ENCODE data around the gene PALB2.

DNA sequence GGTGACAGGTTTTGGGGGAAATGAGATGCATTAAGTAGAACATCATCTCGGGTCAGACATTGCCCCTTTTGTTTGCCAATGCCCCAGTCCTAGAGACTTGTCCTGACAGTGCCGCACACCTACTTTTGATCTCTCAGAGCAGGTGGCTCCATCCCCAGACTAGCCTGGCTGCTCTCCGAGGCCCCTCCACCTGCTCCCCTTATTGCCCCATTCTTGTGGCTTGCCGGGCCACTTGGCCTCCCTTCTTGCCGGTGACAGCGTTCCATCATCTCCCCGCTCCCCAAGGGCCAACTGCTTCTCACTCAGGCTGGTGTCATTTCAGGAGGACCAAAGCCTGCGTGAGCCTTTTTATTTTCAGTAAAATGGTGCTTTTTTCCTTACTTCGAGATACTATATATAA, 68.7 kb downstream of the PALB2 start:
- TF ChIP-seq, protein P1, sequence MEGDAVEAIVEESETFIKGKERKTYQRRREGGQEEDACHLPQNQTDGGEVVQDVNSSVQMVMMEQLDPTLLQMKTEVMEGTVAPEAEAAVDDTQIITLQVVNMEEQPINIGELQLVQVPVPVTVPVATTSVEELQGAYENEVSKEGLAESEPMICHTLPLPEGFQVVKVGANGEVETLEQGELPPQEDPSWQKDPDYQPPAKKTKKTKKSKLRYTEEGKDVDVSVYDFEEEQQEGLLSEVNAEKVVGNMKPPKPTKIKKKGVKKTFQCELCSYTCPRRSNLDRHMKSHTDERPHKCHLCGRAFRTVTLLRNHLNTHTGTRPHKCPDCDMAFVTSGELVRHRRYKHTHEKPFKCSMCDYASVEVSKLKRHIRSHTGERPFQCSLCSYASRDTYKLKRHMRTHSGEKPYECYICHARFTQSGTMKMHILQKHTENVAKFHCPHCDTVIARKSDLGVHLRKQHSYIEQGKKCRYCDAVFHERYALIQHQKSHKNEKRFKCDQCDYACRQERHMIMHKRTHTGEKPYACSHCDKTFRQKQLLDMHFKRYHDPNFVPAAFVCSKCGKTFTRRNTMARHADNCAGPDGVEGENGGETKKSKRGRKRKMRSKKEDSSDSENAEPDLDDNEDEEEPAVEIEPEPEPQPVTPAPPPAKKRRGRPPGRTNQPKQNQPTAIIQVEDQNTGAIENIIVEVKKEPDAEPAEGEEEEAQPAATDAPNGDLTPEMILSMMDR (IDR thresholded peaks at IDR 0.05) = no peak
- TF ChIP-seq POLR2A (IDR thresholded peaks at IDR 0.05) = no peak
